ENCODE measurements around the gene BCAT1.

Gene BCAT1

DNA sequence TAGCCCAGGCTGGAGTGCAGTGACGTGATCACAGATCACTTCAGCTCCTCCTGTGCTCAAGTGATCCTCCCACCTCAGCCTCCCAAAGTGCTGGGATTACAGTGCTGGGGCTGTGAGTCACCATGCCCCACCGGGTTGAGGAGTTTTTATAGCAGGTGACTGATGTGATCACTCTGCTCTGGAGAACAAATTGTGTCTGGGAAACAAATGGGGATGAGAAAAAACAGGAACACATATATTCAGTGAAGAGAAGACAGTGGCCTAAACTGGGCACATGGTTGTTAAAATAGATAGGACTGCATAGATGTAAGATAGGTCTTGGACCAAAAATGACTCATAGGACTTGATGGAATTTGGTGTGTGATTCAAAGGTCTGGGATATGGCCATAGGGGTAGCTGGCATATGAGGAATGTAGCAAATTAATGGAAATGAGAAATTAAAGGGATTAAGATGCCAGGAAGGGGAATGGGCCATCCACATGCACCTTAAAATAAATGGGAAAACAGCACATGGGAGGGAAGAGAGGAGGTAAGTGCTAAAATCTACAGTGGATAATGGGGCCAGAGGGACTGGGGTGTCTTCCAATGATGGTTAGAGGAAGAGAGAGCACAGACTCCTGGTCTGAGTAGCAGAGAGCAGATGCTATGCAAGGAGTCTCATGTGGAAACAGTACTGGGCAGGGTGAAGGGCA, 11.2 kb downstream of the BCAT1 start:
- Histone ChIP-seq H3K4me3 (ENCODE audit: insufficient read depth in 1 of 2, low read depth in 1 of 2, low read length in 2 of 2) (no peak overlapping the region), H2BK120ac (ENCODE audit: low read depth, low read length) (no peak overlapping the region), H3K9ac (ENCODE audit: low read length) (no peak overlapping the region), H2AK5ac (ENCODE audit: low read length, severe bottlenecking) (no peak overlapping the region), H3K18ac (ENCODE audit: low read depth in 1 of 2, low read length in 2 of 2) (no peak overlapping the region), H3K23ac (ENCODE audit: low read length in 2 of 2) (no peak overlapping the region), H3K14ac (ENCODE audit: low read length in 2 of 2) (no peak overlapping the region), H3K36me3 (ENCODE audit: control insufficient read depth in 1 of 2, insufficient read depth in 2 of 2, low read depth in 1 of 2, low read length in 2 of 2) (peaks cover 0 to 8% of the 10 kb centered on the region in 2 experiments), H2BK12ac (ENCODE audit: low read length in 2 of 2) (no peak overlapping the region), H3K27ac (ENCODE audit: low read length, poor library complexity, severe bottlenecking) (no peak overlapping the region), H4K8ac (ENCODE audit: low read length) (no peak overlapping the region), H4K91ac (ENCODE audit: low read length) (no peak overlapping the region), H3K79me1 (replicated peaks; ENCODE audit: low read length, poor library complexity, severe bottlenecking) (peaks cover 39% of the 10 kb centered on the region), H3K4me2 (ENCODE audit: low read length, poor library complexity, severe bottlenecking) (no peak overlapping the region), H3K4ac (ENCODE audit: low read depth in 1 of 2, low read length in 2 of 2) (no peak overlapping the region), H2BK15ac (ENCODE audit: low read depth, poor library complexity, severe bottlenecking) (no peak overlapping the region), H2AFZ (ENCODE audit: low read depth, low read length) (no peak overlapping the region), H3K4me1 (ENCODE audit: control insufficient read depth, insufficient read depth, low read depth, low read length) (peaks cover 2% of the 10 kb centered on the region), H2BK5ac (ENCODE audit: low read depth, low read length, poor library complexity, severe bottlenecking) (no peak overlapping the region), H3K9me3 (ENCODE audit: control insufficient read depth, low read length) (no peaks in the 10 kb centered on the region), H3K27me3 (ENCODE audit: control insufficient read depth in 1 of 2, insufficient read depth in 1 of 2, low read length in 2 of 2) (no peaks in the 10 kb centered on the region)
- DNase-seq, result no peak
- 0% methylated on average over 1 of the region's 2 CpGs for WGBS

DNA sequence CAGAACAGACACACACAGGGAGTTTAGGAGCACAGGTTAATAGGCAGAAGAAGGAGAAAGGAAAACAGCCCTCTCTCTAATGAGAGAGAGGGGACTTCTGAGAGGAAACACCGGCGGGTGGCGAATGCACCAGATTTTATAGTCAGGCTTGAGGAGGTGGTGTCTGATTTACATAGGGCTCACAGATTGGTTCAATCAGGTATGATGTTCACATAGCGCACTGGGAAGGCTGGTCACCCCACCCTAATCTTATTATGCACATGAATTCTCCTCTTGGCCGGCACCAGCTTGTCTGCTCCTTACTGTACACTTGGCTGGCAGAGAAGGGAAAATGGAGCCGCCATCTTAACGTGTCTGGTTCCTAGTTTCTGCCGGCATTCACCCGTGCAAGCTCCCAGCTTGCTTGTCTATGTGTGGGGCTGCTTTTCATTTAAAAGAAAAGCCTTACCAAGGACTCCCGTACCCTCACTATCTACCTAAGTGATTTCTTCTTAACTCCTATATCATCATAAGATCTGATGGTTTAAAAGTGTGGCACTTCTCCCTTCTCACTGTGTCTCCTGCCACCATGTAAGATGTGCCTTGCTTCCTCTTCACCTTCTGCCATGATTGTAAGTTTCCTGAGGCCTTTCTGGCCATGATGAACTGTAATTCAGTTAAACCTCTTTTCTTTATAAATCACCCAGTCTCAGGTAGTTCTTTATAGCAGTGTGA, 15.1 kb downstream of the BCAT1 start:
- 81% methylated on average over 9 of the region's 10 CpGs for WGBS

DNA sequence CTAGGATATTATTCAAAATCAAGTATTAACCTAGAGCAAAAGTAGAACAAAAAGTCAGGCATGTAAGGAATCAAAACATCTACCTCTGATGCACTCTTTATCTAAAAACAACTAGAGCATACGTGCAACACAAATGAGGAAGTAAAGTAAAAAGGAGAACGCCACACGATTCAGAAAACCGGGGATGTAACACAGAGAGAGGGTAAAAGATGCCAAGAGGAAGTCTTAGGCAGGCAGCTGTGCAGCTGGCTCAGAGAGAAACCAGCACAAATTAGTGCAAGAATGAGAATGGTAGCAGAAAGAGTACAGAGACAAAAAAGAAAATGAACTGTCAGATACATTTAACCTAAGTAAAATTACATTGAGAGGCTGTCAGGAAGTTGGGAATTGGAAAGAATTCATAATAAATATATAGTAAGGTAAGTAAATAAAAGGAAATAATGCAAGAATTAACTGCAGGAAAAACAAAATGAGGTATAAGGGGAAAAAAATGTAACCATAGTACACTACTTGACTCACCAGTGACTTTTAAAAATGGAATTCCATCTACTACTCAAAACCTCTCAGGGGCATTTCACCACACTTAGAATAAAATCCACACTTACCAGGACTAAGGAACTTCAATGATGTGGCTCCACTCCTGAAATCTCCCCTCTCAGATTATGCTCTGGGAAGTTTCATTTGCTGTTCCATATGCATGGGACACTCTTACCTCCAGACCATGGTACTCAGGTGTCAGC, 17.1 kb downstream of the BCAT1 start:
- H4K8ac ChIP-seq (ENCODE audit: low read length), result no peak overlapping the region
- no peak overlapping the region for H3K4me3 ChIP-seq (ENCODE audit: insufficient read depth in 1 of 2, low read depth in 1 of 2, low read length in 2 of 2)
- H3K36me3 ChIP-seq (ENCODE audit: control insufficient read depth in 1 of 2, insufficient read depth in 2 of 2, low read depth in 1 of 2, low read length in 2 of 2), result peaks cover 0 to 5% of the 10 kb centered on the region in 2 experiments
- no peak overlapping the region for H3K23ac ChIP-seq (ENCODE audit: low read length in 2 of 2)
- peaks cover 7% of the 10 kb centered on the region for H3K9me3 ChIP-seq (ENCODE audit: control insufficient read depth, low read length)
- H4K91ac ChIP-seq (ENCODE audit: low read length), result no peak overlapping the region
- no peak overlapping the region for H2BK5ac ChIP-seq (ENCODE audit: low read depth, low read length, poor library complexity, severe bottlenecking)
- H3K4me2 ChIP-seq (ENCODE audit: low read length, poor library complexity, severe bottlenecking), result no peak overlapping the region
- no peak overlapping the region for H3K4ac ChIP-seq (ENCODE audit: low read depth in 1 of 2, low read length in 2 of 2)
- H3K27ac ChIP-seq (ENCODE audit: low read length, poor library complexity, severe bottlenecking), result no peak overlapping the region
- H3K14ac ChIP-seq (ENCODE audit: low read length in 2 of 2), result no peak overlapping the region
- no peak overlapping the region for H2BK12ac ChIP-seq (ENCODE audit: low read length in 2 of 2)
- 94% methylated on average over 4 of the region's 4 CpGs for WGBS
- H3K9ac ChIP-seq (ENCODE audit: low read length), result no peak overlapping the region
- no peak overlapping the region for H2AK5ac ChIP-seq (ENCODE audit: low read length, severe bottlenecking)
- H3K18ac ChIP-seq (ENCODE audit: low read depth in 1 of 2, low read length in 2 of 2), result no peak overlapping the region
- H2BK120ac ChIP-seq (ENCODE audit: low read depth, low read length), result no peak overlapping the region
- H3K79me1 ChIP-seq (replicated peaks; ENCODE audit: low read length, poor library complexity, severe bottlenecking), result peaks cover 28% of the 10 kb centered on the region
- no peak overlapping the region for H2AFZ ChIP-seq (ENCODE audit: low read depth, low read length)
- no peak overlapping the region for H2BK15ac ChIP-seq (ENCODE audit: low read depth, poor library complexity, severe bottlenecking)
- no peaks in the 10 kb centered on the region for H3K4me1 ChIP-seq (ENCODE audit: control insufficient read depth, insufficient read depth, low read depth, low read length)
- no peak for DNase-seq
- no peaks in the 10 kb centered on the region for H3K27me3 ChIP-seq (ENCODE audit: control insufficient read depth in 1 of 2, insufficient read depth in 1 of 2, low read length in 2 of 2)

More for the DNA sequence above, 15.1 kb downstream of the BCAT1 start:
- no peak overlapping the region for H3K9ac ChIP-seq (ENCODE audit: low read length)
- H2AK5ac ChIP-seq (ENCODE audit: low read length, severe bottlenecking), result no peak overlapping the region
- H3K4ac ChIP-seq (ENCODE audit: low read depth in 1 of 2, low read length in 2 of 2), result no peak overlapping the region
- peaks cover 0 to 5% of the 10 kb centered on the region in 2 experiments for H3K36me3 ChIP-seq (ENCODE audit: control insufficient read depth in 1 of 2, insufficient read depth in 2 of 2, low read depth in 1 of 2, low read length in 2 of 2)
- H3K4me2 ChIP-seq (ENCODE audit: low read length, poor library complexity, severe bottlenecking), result no peak overlapping the region
- peaks cover 7% of the 10 kb centered on the region for H3K9me3 ChIP-seq (ENCODE audit: control insufficient read depth, low read length)
- H4K8ac ChIP-seq (ENCODE audit: low read length), result no peak overlapping the region
- no peak overlapping the region for H3K14ac ChIP-seq (ENCODE audit: low read length in 2 of 2)
- no peak overlapping the region for H2AFZ ChIP-seq (ENCODE audit: low read depth, low read length)
- DNase-seq, result no peak
- no peak overlapping the region for H4K91ac ChIP-seq (ENCODE audit: low read length)
- H3K23ac ChIP-seq (ENCODE audit: low read length in 2 of 2), result no peak overlapping the region
- H3K79me1 ChIP-seq (replicated peaks; ENCODE audit: low read length, poor library complexity, severe bottlenecking), result peaks cover 33% of the 10 kb centered on the region
- no peak overlapping the region for H2BK12ac ChIP-seq (ENCODE audit: low read length in 2 of 2)
- H3K27me3 ChIP-seq (ENCODE audit: control insufficient read depth in 1 of 2, insufficient read depth in 1 of 2, low read length in 2 of 2), result no peaks in the 10 kb centered on the region
- H2BK120ac ChIP-seq (ENCODE audit: low read depth, low read length), result no peak overlapping the region
- no peak overlapping the region for H2BK5ac ChIP-seq (ENCODE audit: low read depth, low read length, poor library complexity, severe bottlenecking)
- no peak overlapping the region for H2BK15ac ChIP-seq (ENCODE audit: low read depth, poor library complexity, severe bottlenecking)
- no peaks in the 10 kb centered on the region for H3K4me1 ChIP-seq (ENCODE audit: control insufficient read depth, insufficient read depth, low read depth, low read length)
- no peak overlapping the region for H3K18ac ChIP-seq (ENCODE audit: low read depth in 1 of 2, low read length in 2 of 2)
- no peak overlapping the region for H3K4me3 ChIP-seq (ENCODE audit: insufficient read depth in 1 of 2, low read depth in 1 of 2, low read length in 2 of 2)
- no peak overlapping the region for H3K27ac ChIP-seq (ENCODE audit: low read length, poor library complexity, severe bottlenecking)

DNA sequence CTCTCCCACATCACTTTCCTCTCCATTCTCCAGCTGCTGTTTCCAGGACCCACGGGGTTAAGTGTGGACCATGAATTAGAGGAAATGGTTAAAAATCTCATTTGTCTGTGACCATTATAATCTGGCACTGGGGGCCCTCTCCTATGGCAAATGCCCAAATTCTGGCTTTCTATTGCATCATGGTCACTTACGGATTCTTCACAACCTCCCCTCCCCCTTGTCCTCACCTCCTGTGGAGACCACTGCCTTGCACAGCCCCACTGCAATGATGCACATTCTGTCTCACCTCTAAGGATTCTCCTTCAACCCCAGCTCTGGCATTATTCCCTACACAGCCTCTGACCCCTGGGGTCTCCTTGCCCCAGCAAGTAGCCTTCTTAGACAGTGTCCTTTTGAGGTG, 18.9 kb downstream of the BCAT1 start:
- H3K4ac ChIP-seq (ENCODE audit: low read depth in 1 of 2, low read length in 2 of 2), result no peak overlapping the region
- H3K14ac ChIP-seq (ENCODE audit: low read length in 2 of 2), result no peak overlapping the region
- H3K36me3 ChIP-seq (ENCODE audit: control insufficient read depth in 1 of 2, insufficient read depth in 2 of 2, low read depth in 1 of 2, low read length in 2 of 2), result peaks cover 0 to 3% of the 10 kb centered on the region in 2 experiments
- H2BK12ac ChIP-seq (ENCODE audit: low read length in 2 of 2), result no peak overlapping the region
- 91% methylated on average over 1 of the region's 2 CpGs for WGBS
- H3K9ac ChIP-seq (ENCODE audit: low read length), result no peak overlapping the region
- no peak for DNase-seq
- H3K18ac ChIP-seq (ENCODE audit: low read depth in 1 of 2, low read length in 2 of 2), result no peak overlapping the region
- no peak overlapping the region for H2AK5ac ChIP-seq (ENCODE audit: low read length, severe bottlenecking)
- H3K4me2 ChIP-seq (ENCODE audit: low read length, poor library complexity, severe bottlenecking), result no peak overlapping the region
- H3K9me3 ChIP-seq (ENCODE audit: control insufficient read depth, low read length), result peaks cover 7% of the 10 kb centered on the region
- no peak overlapping the region for H2AFZ ChIP-seq (ENCODE audit: low read depth, low read length)
- peaks cover 23% of the 10 kb centered on the region for H3K79me1 ChIP-seq (replicated peaks; ENCODE audit: low read length, poor library complexity, severe bottlenecking)
- H2BK5ac ChIP-seq (ENCODE audit: low read depth, low read length, poor library complexity, severe bottlenecking), result no peak overlapping the region
- H3K4me3 ChIP-seq (ENCODE audit: insufficient read depth in 1 of 2, low read depth in 1 of 2, low read length in 2 of 2), result no peak overlapping the region
- H2BK15ac ChIP-seq (ENCODE audit: low read depth, poor library complexity, severe bottlenecking), result no peak overlapping the region
- no peak overlapping the region for H4K8ac ChIP-seq (ENCODE audit: low read length)
- no peak overlapping the region for H3K27ac ChIP-seq (ENCODE audit: low read length, poor library complexity, severe bottlenecking)
- no peak overlapping the region for H4K91ac ChIP-seq (ENCODE audit: low read length)
- no peaks in the 10 kb centered on the region for H3K4me1 ChIP-seq (ENCODE audit: control insufficient read depth, insufficient read depth, low read depth, low read length)
- H3K23ac ChIP-seq (ENCODE audit: low read length in 2 of 2), result no peak overlapping the region
- no peaks in the 10 kb centered on the region for H3K27me3 ChIP-seq (ENCODE audit: control insufficient read depth in 1 of 2, insufficient read depth in 1 of 2, low read length in 2 of 2)
- no peak overlapping the region for H2BK120ac ChIP-seq (ENCODE audit: low read depth, low read length)

All from mesenchymal stem cell (in vitro differentiated cells and primary cell).